Spinal cord (tissue), 10 donors: Measurements from ENCODE around the gene ILK. TPM values are rescaled to one million over a fixed set of nuclear protein-coding genes. Genes with fewer than 3 reads are reported as not detected.

ENCODE experiments used
- DNase-seq, 6 donors: peaks; one replicate each; pipeline versions ENCODE4 v3.0.0 to v3.0.0-alpha.2; 2013 to 2015; ENCODE audit warnings: low spot score in 6 of 6, low read depth in 4 of 6
- H3K27ac ChIP-seq: one replicate; pipeline ENCODE4 v1.5.1; 2013; ENCODE audit warnings: low read depth, low read length, control low read depth
- H3K27me3 ChIP-seq: one replicate; pipeline ENCODE4 v1.6.1; 2013; ENCODE audit warnings: low read length; ENCODE audit not compliant: control insufficient read depth, insufficient read depth
- H3K36me3 ChIP-seq: one replicate; pipeline ENCODE4 v1.6.1; 2013; ENCODE audit warnings: low read length; ENCODE audit not compliant: control insufficient read depth, insufficient read depth
- H3K4me1 ChIP-seq: one replicate; pipeline ENCODE4 v1.6.1; 2013; ENCODE audit warnings: low read length; ENCODE audit not compliant: control insufficient read depth, insufficient read depth
- H3K4me3 ChIP-seq: one replicate; pipeline ENCODE4 v1.5.1; 2013; ENCODE audit warnings: low read depth, low read length, control low read depth
- H3K9me3 ChIP-seq: one replicate; pipeline ENCODE4 v1.6.1; 2013; ENCODE audit warnings: low read length; ENCODE audit not compliant: control insufficient read depth, insufficient read depth
- WGBS: methylation state at CpG from one replicate; pipeline ENCODE4 v1.1.5; 2013; ENCODE audit warnings: missing lambda C conversion rate; ENCODE audit not compliant: insufficient coverage; 5-methylcytosine and 5-hydroxymethylcytosine counted together
- polyA plus RNA-seq, 2 donors: library from polyadenylated mRNA; unstranded; fragments of 120-200 nt; gene quantifications; one replicate each; pipeline ENCODE4 v1.2.1, GENCODE V29; 2013; ENCODE audit not compliant: insufficient read length in 2 of 2
- total RNA-seq, 2 donors: library from RNA; depleted of rRNA in 1 of 2; stranded (reverse); fragments of 120-200 nt in 1 of 2; fragments of >200 nt in 1 of 2; gene quantifications; one replicate each; pipeline versions ENCODE4 v1.2.3 to v1.2.4, GENCODE V29; 2013 to 2014
- donor health status: healthy.

The ILK gene
- total and polyA plus RNA-seq, 4 donors = 87.6 to 175 (median 123) TPM

DNA sequence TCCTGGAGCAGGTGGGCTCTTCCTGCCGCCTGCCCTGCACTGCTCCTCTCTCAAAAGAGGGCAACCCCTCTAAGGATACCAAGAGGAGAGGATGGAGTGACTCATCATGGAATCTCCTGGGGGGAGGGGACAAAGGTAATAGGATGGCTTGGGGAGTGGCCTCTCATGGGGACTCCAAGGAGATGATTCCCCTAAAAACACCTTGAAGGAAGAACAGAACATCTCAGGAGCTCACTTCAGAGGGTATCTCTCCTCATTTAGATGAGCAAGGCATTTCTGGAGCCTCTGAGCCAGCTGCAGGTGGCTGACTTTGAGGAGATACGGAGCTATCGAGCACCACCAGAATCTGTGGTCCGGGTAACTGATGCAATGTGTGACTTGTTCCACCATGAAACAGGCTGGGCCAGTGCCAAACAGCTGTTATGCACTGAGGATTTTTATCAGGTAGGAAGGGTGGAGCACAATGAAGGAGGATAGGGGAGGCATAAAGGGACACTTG, 40.4 kb upstream of the ILK start:
- Histone ChIP-seq H3K27me3 (no peaks in the 10 kb centered on the region), H3K27ac (no peak overlapping the region), H3K4me1 (peaks cover 11% of the 10 kb centered on the region), H3K9me3 (no peaks in the 10 kb centered on the region), H3K36me3 (peaks cover 23% of the 10 kb centered on the region), H3K4me3 (no peak overlapping the region)
- WGBS = 90% methylated on average over 3 of the region's 4 CpGs
- no peak for DNase-seq

DNA sequence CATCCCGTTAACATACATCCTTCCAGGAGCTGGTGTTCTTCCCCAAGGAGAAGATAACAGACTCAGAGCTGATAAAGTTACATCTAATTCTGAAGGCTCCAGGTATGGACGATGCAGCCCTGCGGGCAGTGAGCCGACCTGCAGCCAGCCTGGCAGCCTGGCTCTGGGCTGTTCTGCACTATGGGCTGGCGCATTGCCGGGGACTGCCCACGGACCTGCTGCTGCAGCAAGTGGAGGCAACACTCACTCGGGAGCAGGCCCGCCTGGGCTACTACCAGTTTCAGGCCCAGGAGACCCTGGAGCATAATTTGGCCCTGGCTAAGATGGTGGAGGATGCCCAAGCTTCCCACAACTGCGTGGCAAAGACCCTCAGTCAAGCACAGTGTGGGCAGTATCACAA, 39.9 kb upstream of the ILK start:
- H3K27me3 ChIP-seq = no peaks in the 10 kb centered on the region
- H3K4me3 ChIP-seq = no peak overlapping the region
- DNase-seq = no peak
- no peak overlapping the region for H3K27ac ChIP-seq
- no peaks in the 10 kb centered on the region for H3K9me3 ChIP-seq
- H3K4me1 ChIP-seq = peaks cover 15% of the 10 kb centered on the region
- peaks cover 20% of the 10 kb centered on the region for H3K36me3 ChIP-seq
- WGBS = 82% methylated on average over 10 of the region's 10 CpGs

DNA sequence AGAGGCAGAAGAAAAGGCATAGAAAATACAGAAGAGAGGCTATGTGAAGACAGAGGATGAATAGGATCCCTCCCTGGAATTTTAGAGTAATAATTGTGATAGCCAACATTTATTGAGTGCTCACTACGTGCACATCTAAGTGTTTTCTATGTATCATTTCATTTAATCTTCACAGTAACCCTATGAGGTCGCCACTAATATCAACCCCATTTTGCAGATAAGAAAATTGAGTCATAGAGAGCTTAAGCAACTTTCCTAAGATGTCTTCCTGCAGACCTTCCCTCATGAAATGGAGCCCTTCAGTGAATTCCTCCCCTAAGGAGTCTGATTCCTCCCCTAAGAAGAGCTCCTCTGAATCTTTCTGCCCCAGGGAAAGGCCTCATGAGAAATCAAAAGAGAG, 38.2 kb upstream of the ILK start:
- WGBS = 80% methylated on average over 2 of the region's 2 CpGs
- Histone ChIP-seq H3K27ac (no peak overlapping the region), H3K4me1 (peaks cover 17% of the 10 kb centered on the region), H3K27me3 (no peaks in the 10 kb centered on the region), H3K36me3 (peaks cover 22% of the 10 kb centered on the region), H3K4me3 (no peak overlapping the region), H3K9me3 (no peaks in the 10 kb centered on the region)
- DNase-seq = no peak

DNA sequence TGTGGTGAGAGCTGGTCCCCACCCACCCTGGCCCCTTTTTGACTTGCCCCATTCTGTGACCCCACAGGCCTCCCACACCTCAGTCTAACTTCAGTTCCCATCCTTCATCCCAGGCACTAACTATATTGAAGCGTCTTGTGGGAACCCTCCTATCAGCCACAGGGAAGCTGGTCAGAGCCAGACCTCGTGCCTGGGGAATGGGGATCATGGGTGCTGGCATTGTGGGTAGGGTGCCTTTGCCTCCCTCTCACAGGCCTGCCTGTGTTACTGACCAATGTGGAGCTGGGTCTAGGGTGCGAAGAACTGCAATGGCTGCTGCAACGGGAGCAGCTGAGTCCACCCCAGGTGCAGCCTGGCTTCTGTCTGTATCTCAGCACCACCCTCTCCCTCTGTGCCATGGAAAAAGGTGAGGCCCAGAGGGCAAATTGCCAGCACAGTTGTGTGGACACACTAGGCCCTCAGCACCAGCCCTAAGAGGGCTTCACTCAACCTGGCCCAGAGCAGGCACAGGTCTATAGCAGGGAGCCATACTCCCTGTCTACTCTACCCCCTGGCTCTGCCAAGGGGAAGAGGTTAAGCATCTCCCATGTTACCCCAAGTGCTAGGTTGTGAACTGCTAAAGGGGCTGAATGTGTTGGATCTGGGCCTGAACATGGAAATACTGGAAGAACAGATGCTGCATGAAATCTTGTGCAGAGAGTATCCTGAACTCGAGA, 37.4 kb upstream of the ILK start:
- no peak overlapping the region for H3K4me3 ChIP-seq
- H3K4me1 ChIP-seq = peaks cover 25% of the 10 kb centered on the region
- no peaks in the 10 kb centered on the region for H3K9me3 ChIP-seq
- peaks cover 30% of the 10 kb centered on the region for H3K36me3 ChIP-seq
- no peaks in the 10 kb centered on the region for H3K27me3 ChIP-seq
- no peak for DNase-seq
- H3K27ac ChIP-seq = no peak overlapping the region
- WGBS = 97% methylated on average over 3 of the region's 5 CpGs

DNA sequence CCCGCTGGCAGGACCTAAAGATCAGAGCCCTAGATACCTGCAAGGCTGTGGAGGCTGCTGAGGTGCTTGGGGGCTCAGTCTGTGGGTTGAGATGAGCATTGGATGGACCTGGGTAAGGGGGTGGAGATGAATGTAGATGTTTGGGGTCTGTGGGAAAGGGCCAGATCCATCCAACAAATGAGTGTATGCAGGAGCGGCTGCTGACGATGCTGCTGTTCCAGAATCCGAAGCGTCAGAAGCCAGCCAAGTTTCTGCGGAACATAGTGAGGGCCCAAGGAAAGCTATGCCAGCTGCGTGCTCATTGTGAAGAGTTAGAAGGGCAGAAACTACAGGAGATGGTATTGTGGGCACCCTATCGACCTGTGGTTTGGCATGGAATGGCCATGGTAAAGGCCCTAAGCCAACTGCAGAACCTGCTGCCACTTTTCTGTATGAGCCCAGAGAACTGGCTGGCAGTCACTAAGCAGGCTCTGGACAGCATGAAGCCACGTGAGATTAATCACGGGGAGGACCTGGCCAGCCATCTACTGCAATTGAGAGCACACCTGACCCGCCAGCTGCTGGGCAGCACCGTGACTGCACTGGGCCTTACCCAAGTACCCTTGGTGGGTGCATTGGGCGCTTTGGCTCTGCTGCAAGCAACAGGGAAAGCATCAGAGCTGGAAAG, 36.7 kb upstream of the ILK start:
- no peaks in the 10 kb centered on the region for H3K9me3 ChIP-seq
- DNase-seq = peak in 1 of 6 donors; percentile 16
- no peaks in the 10 kb centered on the region for H3K27me3 ChIP-seq
- peaks cover 31% of the 10 kb centered on the region for H3K36me3 ChIP-seq
- no peak overlapping the region for H3K27ac ChIP-seq
- WGBS = 76% methylated on average over 13 of the region's 13 CpGs
- H3K4me3 ChIP-seq = no peak overlapping the region
- H3K4me1 ChIP-seq = peaks cover 32% of the 10 kb centered on the region

DNA sequence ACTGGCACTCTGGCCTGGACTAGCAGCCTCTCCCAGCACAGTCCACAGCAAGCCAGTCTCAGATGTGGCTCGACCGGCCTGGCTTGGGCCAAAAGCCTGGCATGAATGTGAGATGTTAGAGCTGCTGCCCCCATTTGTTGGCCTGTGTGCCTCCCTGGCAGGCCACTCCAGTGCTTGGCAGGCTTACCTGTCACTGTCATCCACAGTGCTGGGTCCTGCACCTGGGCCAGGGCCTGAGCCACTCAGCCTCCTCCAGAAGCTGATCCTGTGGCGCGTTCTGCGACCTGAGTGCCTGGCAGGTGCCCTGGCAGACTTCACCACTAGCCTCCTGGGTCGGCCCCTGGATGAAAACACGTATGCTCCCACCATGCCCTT, 36.2 kb upstream of the ILK start:
- Histone ChIP-seq H3K4me3 (no peak overlapping the region), H3K4me1 (peaks cover 32% of the 10 kb centered on the region), H3K36me3 (peaks cover 31% of the 10 kb centered on the region), H3K27ac (no peak overlapping the region), H3K27me3 (no peaks in the 10 kb centered on the region), H3K9me3 (no peaks in the 10 kb centered on the region)
- 84% methylated on average over 7 of the region's 7 CpGs for WGBS
- DNase-seq = no peak

DNA sequence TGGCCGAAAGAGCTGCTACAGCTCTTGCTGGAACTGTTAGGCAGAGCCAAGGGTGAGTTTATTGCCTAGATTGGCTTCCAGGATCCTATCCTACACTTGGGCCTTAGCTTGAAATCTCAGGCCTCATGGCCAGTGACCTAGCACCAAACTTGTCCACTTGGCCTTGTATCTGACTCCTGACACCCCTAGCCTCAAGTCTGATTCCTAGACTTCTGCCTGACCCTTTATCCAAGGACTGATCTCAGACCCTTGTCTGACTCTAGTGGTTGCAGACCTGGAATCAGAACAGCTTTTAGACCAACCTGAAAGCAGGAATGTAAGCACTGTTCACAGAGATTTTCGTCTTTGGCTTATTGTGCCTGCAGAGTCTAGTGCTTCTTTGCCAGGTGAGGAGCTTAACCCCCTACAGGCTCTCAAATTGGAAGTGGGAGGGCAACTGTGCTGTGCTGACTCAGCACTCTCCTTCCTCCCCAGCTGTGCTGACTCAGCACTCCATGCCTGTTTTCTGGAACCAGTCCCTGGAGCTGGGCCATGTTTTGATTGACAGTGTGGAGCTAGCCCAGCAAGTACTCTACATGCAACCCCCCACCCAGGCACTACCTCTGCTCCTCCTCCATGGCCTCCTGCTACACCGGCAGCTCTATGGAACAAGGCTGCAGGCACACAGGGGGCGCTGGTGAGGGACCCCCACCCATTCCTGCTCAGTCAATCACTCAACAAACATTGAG, 35.2 kb upstream of the ILK start:
- H3K27ac ChIP-seq = no peak overlapping the region
- H3K4me3 ChIP-seq = no peak overlapping the region
- H3K4me1 ChIP-seq = peaks cover 32% of the 10 kb centered on the region
- no peaks in the 10 kb centered on the region for H3K9me3 ChIP-seq
- peak in 3 of 6 donors; percentile 20 to 90 (median 62) for DNase-seq
- WGBS = 71% methylated on average over 3 of the region's 4 CpGs
- no peaks in the 10 kb centered on the region for H3K27me3 ChIP-seq
- H3K36me3 ChIP-seq = peaks cover 25% of the 10 kb centered on the region

DNA sequence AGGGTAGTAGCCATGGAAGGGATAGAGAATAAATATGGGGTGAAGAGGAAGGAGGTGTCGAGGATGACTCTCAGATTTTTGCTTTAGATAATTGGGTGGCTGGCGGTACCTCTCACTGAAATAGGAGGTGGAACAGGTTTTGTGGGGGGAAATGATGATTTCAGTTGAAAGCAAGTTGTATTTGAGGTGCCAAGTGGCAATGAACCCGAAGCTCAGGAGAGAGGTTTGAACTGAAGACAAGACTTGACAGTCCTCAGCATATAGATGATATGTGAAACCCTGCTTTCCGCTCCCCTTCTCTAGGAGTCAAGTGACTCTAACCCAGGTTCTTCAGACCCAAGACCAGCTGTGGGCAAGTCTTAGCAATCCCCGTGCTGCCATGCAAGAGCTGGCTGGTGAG, 33.9 kb upstream of the ILK start:
- 94% methylated on average over 4 of the region's 5 CpGs for WGBS
- H3K27ac ChIP-seq = no peak overlapping the region

DNA sequence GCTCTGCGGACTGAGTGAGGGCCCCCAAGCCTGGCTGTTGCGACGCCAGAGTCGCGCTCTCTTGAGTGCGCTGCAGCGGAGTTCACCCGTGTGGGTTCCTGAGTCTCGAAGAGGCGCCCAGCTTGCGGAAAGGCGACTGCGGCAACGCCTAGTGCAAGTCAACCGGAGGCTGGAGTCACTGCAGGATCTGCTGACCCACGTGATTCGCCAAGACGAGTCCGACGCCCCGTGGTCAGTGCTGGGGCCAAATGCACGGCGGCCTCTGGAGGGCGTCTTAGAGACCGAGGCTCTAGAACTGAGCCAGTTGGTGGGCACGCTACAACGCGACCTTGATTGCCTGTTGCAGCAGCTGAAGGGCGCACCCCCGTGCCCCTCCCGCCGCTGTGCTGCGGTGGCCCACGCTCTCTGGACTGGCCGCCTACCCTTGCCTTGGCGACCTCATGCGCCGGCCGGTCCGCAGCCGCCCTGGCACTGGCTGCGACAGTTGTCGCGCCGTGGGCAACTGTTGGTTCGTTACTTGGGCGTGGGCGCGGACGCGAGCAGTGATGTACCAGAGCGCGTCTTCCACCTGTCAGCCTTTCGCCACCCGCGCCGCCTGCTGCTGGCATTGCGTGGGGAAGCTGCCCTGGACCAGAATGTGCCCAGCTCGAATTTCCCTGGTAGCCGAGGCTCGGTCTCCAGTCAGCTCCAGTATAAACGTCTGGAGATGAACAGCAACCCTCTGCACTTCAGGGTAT, 32.7 kb upstream of the ILK start:
- no peak overlapping the region for H3K27ac ChIP-seq
- no peaks in the 10 kb centered on the region for H3K27me3 ChIP-seq
- peaks cover 35% of the 10 kb centered on the region for H3K4me1 ChIP-seq
- H3K36me3 ChIP-seq = peaks cover 18% of the 10 kb centered on the region
- peak overlapping the region; percentile 6 for H3K4me3 ChIP-seq
- peak in 1 of 6 donors; percentile 8 for DNase-seq
- H3K9me3 ChIP-seq = no peaks in the 10 kb centered on the region
- 42% methylated on average over 62 of the region's 62 CpGs for WGBS

More for the DNA sequence above, 33.9 kb upstream of the ILK start:
- Histone ChIP-seq H3K27me3 (no peaks in the 10 kb centered on the region), H3K4me1 (peaks cover 32% of the 10 kb centered on the region), H3K4me3 (no peak overlapping the region), H3K36me3 (peaks cover 18% of the 10 kb centered on the region), H3K9me3 (no peaks in the 10 kb centered on the region)
- no peak for DNase-seq
